HCT116 (cell line): ENCODE results near the gene MAPRE3. TPM values are rescaled to one million over a fixed set of nuclear protein-coding genes. Genes with fewer than 3 reads are reported as not detected.

Experiments
- ATAC-seq: fragments of 200-7000 bp; cut with Tn5 transposase; 2 replicates; pipeline ENCODE4 v1.9.1; 2020; ENCODE audit warnings: mild to moderate bottlenecking, moderate library complexity
- BruUV-seq: library from RNA; stranded (reverse); fragments of 400-500 nt; replicated peaks from 2 replicates; lab custom pipeline; 2021; lab: Mats Ljungman, UMichigan
- CTCF ChIA-PET: fragments of 300-600 bp; sonication (Branson Sonifier 250); formaldehyde crosslinking; loops from one replicate; lab custom pipeline; 2021; ENCODE audit warnings: antibody characterized with exemption; lab: Charles Lee
- POLR2A ChIA-PET: fragments of 300-600, 350-600 bp; sonication (Branson Sonifier 250); formaldehyde crosslinking; loops from one replicate; lab custom pipeline; 2021; ENCODE audit warnings: antibody characterized with exemption; lab: Charles Lee
- RAD21 ChIA-PET, 2 experiments: fragments of 300-600 bp; sonication (Branson Sonifier 250); formaldehyde crosslinking; loops; one replicate each; lab custom pipeline; 2023; ENCODE audit warnings: low total read pairs in 2 of 2; ENCODE audit not compliant: uncharacterized antibody in 2 of 2, unreplicated experiment in 2 of 2, low non-redundant PET in 1 of 2; lab: Charles Lee
- DNase-seq: peaks from one replicate; pipeline ENCODE4 v3.0.0-alpha.2; 2010; ENCODE audit warnings: low read depth, low spot score
- H2AFZ ChIP-seq: fragments of 200-600 bp; shearing (Covaris generic), sonication (generic); 2 replicates; pipeline ENCODE4 v1.6.1; 2017; ENCODE audit warnings: low read depth, mixed run types, mixed read lengths, antibody characterized with exemption, low read length; ENCODE audit not compliant: poor library complexity, severe bottlenecking
- H3K27ac ChIP-seq: 2 replicates; pipeline ENCODE4 v1.5.1; 2012; ENCODE audit warnings: low read depth, low read length
- H3K27me3 ChIP-seq: fragments of 200-600 bp; sonication (generic); 2 replicates; pipeline ENCODE4 v1.6.1; 2016; ENCODE audit warnings: mixed run types, low read length, mixed read lengths; ENCODE audit not compliant: insufficient read depth
- H3K36me3 ChIP-seq, 2 experiments: fragments of 200-500 bp in 1 of 2; fragments of 200-600 bp in 1 of 2; sonication (Bioruptor generic) in 1 of 2; sonication (generic) in 1 of 2; 2 replicates each; pipeline versions ENCODE4 v1.5.1 to v1.6.1; 2014 to 2016; ENCODE audit warnings: low read length in 2 of 2, inconsistent platforms in 1 of 2, mixed read lengths in 1 of 2, mixed run types in 1 of 2; ENCODE audit not compliant: insufficient read depth in 2 of 2, control insufficient read depth in 1 of 2
- H3K4me1 ChIP-seq, 2 experiments: fragments of 200-600 bp in 1 of 2; sonication (generic) in 1 of 2; 2 replicates each; pipeline versions ENCODE4 v1.5.1 to v1.6.1; 2012 to 2017; ENCODE audit warnings: low read length in 2 of 2, inconsistent platforms in 1 of 2, mild to moderate bottlenecking in 1 of 2, mixed read lengths in 1 of 2, mixed run types in 1 of 2, moderate library complexity in 1 of 2; ENCODE audit not compliant: insufficient read depth in 2 of 2, control insufficient read depth in 1 of 2
- H3K4me2 ChIP-seq: fragments of 200-600 bp; sonication (generic); 2 replicates; pipeline ENCODE4 v1.6.1; 2017; ENCODE audit warnings: mixed run types, low read length, mixed read lengths
- H3K4me3 ChIP-seq, 2 experiments: fragments of 200-600 bp in 1 of 2; sonication (generic) in 1 of 2; replicated peaks in 1 of 2; 2 replicates each; pipeline ENCODE4 v1.5.1; 2011 to 2016; ENCODE audit warnings: low read length in 2 of 2, control low read depth in 1 of 2, low read depth in 1 of 2, mild to moderate bottlenecking in 1 of 2, mixed read lengths in 1 of 2, mixed run types in 1 of 2
- H3K79me2 ChIP-seq: fragments of 200-600 bp; sonication (generic); 2 replicates; pipeline ENCODE4 v1.6.1; 2017; ENCODE audit warnings: mild to moderate bottlenecking, mixed run types, low read length, moderate library complexity, mixed read lengths; ENCODE audit not compliant: insufficient read depth
- H3K9ac ChIP-seq: fragments of 200-600 bp; sonication (generic); 2 replicates; pipeline ENCODE4 v1.6.1; 2016; ENCODE audit warnings: low read length, mixed read lengths
- H3K9me2 ChIP-seq: fragments of 200-600 bp; sonication (generic), shearing (Covaris generic); 2 replicates; pipeline ENCODE4 v1.6.1; 2017; ENCODE audit warnings: mixed run types, mild to moderate bottlenecking, moderate library complexity; ENCODE audit not compliant: insufficient read depth
- H3K9me3 ChIP-seq, 2 experiments: fragments of 200-500 bp in 1 of 2; fragments of 200-600 bp in 1 of 2; sonication (Bioruptor generic) in 1 of 2; sonication (generic) in 1 of 2; 2 replicates each; pipeline ENCODE4 v1.6.1; 2014 to 2017; ENCODE audit warnings: low read length in 2 of 2, mixed read lengths in 2 of 2, inconsistent platforms in 1 of 2, low read depth in 1 of 2, mild to moderate bottlenecking in 1 of 2, mixed run types in 1 of 2, moderate library complexity in 1 of 2; ENCODE audit not compliant: control insufficient read depth in 1 of 2, insufficient read depth in 1 of 2
- H4K20me1 ChIP-seq: fragments of 200-600 bp; sonication (generic), shearing (Covaris generic); 2 replicates; pipeline ENCODE4 v1.6.1; 2017; ENCODE audit warnings: mixed run types, mild to moderate bottlenecking, moderate library complexity; ENCODE audit not compliant: insufficient read depth
- ATF3 ChIP-seq: IDR thresholded peaks from 2 replicates; pipeline ENCODE4 v1.6.1; 2012
- CBX3 ChIP-seq: IDR thresholded peaks from 2 replicates; pipeline ENCODE4 v1.6.1; 2012; ENCODE audit warnings: low read depth
- CEBPB ChIP-seq: IDR thresholded peaks from 2 replicates; pipeline ENCODE4 v1.6.1; 2012; ENCODE audit warnings: low read depth
- EGR1 ChIP-seq: IDR thresholded peaks from 2 replicates; pipeline ENCODE4 v1.6.1; 2012; ENCODE audit warnings: low read depth
- EZH2 ChIP-seq: fragments of 200-600 bp; sonication (generic); IDR thresholded peaks from 2 replicates; pipeline ENCODE4 v1.6.1; 2017; ENCODE audit warnings: antibody characterized with exemption, mixed run types
- EZH2phosphoT487 ChIP-seq: fragments of 200-600 bp; IDR thresholded peaks from 2 replicates; pipeline ENCODE4 v1.6.1; 2018; ENCODE audit warnings: antibody characterized with exemption, borderline replicate concordance
- POLR2AphosphoS5 ChIP-seq: IDR thresholded peaks from 2 replicates; pipeline ENCODE4 v1.6.1; 2011; ENCODE audit warnings: mild to moderate bottlenecking, low read depth, low read length, moderate library complexity
- REST ChIP-seq: IDR thresholded peaks from 2 replicates; pipeline ENCODE4 v1.6.1; 2012; ENCODE audit warnings: low read depth
- SIN3A ChIP-seq: IDR thresholded peaks from 2 replicates; pipeline ENCODE4 v1.6.1; 2012; ENCODE audit warnings: low read depth
- SRF ChIP-seq: IDR thresholded peaks from 2 replicates; pipeline ENCODE4 v1.6.1; 2012; ENCODE audit warnings: low read depth
- YY1 ChIP-seq: IDR thresholded peaks from 2 replicates; pipeline ENCODE4 v1.6.1; 2011; ENCODE audit warnings: low read length, low read depth, moderate library complexity, mild to moderate bottlenecking; ENCODE audit not compliant: insufficient replicate concordance; ENCODE audit errors: extremely low read depth
- ZNF274 ChIP-seq: fragments of 200-500 bp; sonication (Bioruptor generic); IDR thresholded peaks from 2 replicates; pipeline ENCODE4 v1.6.1; 2014; ENCODE audit warnings: mild to moderate bottlenecking, low read depth, low read length, inconsistent platforms
- intact Hi-C: fragments of 100-400 bp; cut with micrococcal nuclease; formaldehyde crosslinking; loops from 2 replicates; pipeline ENCODE4 v1.10.0; 2022
- total RNA-seq: library from RNA; stranded (reverse); gene quantifications from one replicate; pipeline ENCODE4 v1.2.1, GENCODE V29; 2021; ENCODE audit not compliant: unreplicated experiment

The MAPRE3 gene
- total RNA-seq, 1 experiment from 2014 or later = 12.1 TPM

DNA sequence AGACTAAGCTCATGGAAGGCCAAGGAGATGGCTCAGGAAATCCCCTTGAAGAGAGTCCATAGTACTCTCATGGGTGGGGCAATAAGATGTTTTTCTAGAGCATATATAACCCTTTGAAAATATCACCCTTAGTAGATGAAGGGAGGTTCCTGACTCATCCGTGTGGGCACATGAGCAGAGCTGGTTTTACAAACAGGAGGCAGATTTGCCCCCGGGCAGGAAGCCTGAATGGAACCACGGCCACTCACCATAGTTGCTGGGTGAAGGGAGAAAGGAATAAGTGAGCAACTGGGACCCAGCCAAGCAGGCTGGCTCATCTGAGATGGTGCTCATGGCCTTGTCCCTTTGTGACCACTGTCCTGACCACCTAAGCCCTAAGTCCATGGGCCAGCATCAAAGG is 29.0 kb upstream of the MAPRE3 start:
- H2AFZ ChIP-seq = no peak overlapping the region
- RAD21 ChIA-PET = interaction anchor here in 1 of 2 experiments (0.9 kb wide), 1 partner anchor 95 kb away, joined by 4 read pairs; no protein-coding TSS in a partner anchor
- TF ChIP-seq EZH2 (no peak), EZH2phosphoT487 (no peak), EGR1 (no peak), SIN3A (no peak), REST (no peak), CBX3 (no peak), YY1 (no peak), ZNF274 (no peak), SRF (no peak), ATF3 (no peak), CEBPB (no peak), POLR2AphosphoS5 (no peak)
- H4K20me1 ChIP-seq = no peaks in the 10 kb centered on the region
- H3K27me3 ChIP-seq = no peaks in the 10 kb centered on the region
- peaks cover 0 to 9% of the 10 kb centered on the region in 2 experiments; a peak in 1 of 4 replicates for H3K4me1 ChIP-seq
- no peak overlapping the region for H3K27ac ChIP-seq
- no peaks in the 10 kb centered on the region for H3K79me2 ChIP-seq
- no peaks in the 10 kb centered on the region for H3K9me3 ChIP-seq
- H3K4me2 ChIP-seq = no peak overlapping the region
- no TSS peak for BruUV-seq
- DNase-seq (no peak), ATAC-seq (no peak)
- intact Hi-C loops = loop anchor here (5.0 kb wide), 1 partner anchor 334 kb away; no protein-coding TSS in a partner anchor
- CTCF ChIA-PET = interaction anchor here (1.5 to 5.6 kb wide), 4 partner anchors 9 to 95 kb away, joined by 4 to 93 read pairs (median 8); partner anchors contain the start of gene DPYSL5
- H3K9ac ChIP-seq = no peak overlapping the region
- POLR2A ChIA-PET = no interaction called here
- no peak overlapping the region for H3K4me3 ChIP-seq
- H3K9me2 ChIP-seq = no peaks in the 10 kb centered on the region
- no peaks in the 10 kb centered on the region for H3K36me3 ChIP-seq
